PC-3 (cell line): Measurements from ENCODE around the gene CREBBP. TPM values are rescaled to one million over a fixed set of nuclear protein-coding genes. Genes with fewer than 3 reads are reported as not detected.

ENCODE experiments used
- ATAC-seq: fragments of 200-7000 bp; cut with Tn5 transposase; 2 replicates; pipeline ENCODE4 v1.9.1; 2020; ENCODE audit warnings: mild to moderate bottlenecking, moderate library complexity
- BruUV-seq: library from RNA; stranded (reverse); fragments of 400-500 nt; replicated peaks from 2 replicates; lab custom pipeline; 2021; lab: Mats Ljungman, UMichigan
- CTCF ChIA-PET: fragments of 300-600 bp; sonication (Branson Sonifier 250); formaldehyde crosslinking; loops from one replicate; lab custom pipeline; 2022; ENCODE audit warnings: antibody characterized with exemption; lab: Charles Lee
- POLR2A ChIA-PET: fragments of 300-600 bp; sonication (Branson Sonifier 250); formaldehyde crosslinking; loops from one replicate; lab custom pipeline; 2022; ENCODE audit warnings: antibody characterized with exemption; ENCODE audit not compliant: unreplicated experiment; lab: Charles Lee
- DNase-seq: peaks from one replicate; pipeline ENCODE4 v3.0.0-alpha.2; 2015
- H2AFZ ChIP-seq: fragments of 300-600 bp; sonication (generic); 2 replicates; pipeline ENCODE4 v1.6.0; 2016; ENCODE audit warnings: antibody characterized with exemption, low read length
- H3F3A ChIP-seq: fragments of 300-600 bp; sonication (generic); one replicate; pipeline ENCODE4 v1.6.0; 2017; ENCODE audit warnings: antibody characterized with exemption, low read length, control low read depth, mild to moderate bottlenecking; ENCODE audit not compliant: unreplicated experiment
- H3K27ac ChIP-seq: fragments of 300-600 bp; sonication (generic); 2 replicates; pipeline ENCODE4 v1.5.1; 2016; ENCODE audit warnings: mild to moderate bottlenecking, low read length
- H3K27me3 ChIP-seq: fragments of 300-600 bp; sonication (generic); 2 replicates; pipeline ENCODE4 v1.6.1; 2016; ENCODE audit warnings: low read length, mixed read lengths
- H3K36me3 ChIP-seq: fragments of 300-600 bp; sonication (generic); 2 replicates; pipeline ENCODE4 v1.6.1; 2016; ENCODE audit warnings: low read depth, mixed run types, low read length, mixed read lengths
- H3K4me1 ChIP-seq: fragments of 300-600 bp; sonication (generic); 2 replicates; pipeline ENCODE4 v1.5.1; 2016; ENCODE audit warnings: low read length; ENCODE audit not compliant: insufficient read depth
- H3K4me2 ChIP-seq: fragments of 300-600 bp; sonication (generic); 2 replicates; pipeline ENCODE4 v1.6.0; 2016; ENCODE audit warnings: low read length
- H3K4me3 ChIP-seq: fragments of 300-600 bp; sonication (generic); 2 replicates; pipeline ENCODE4 v1.5.1; 2016; ENCODE audit warnings: mild to moderate bottlenecking, low read length, mixed read lengths
- H3K79me2 ChIP-seq: fragments of 300-600 bp; sonication (generic); 2 replicates; pipeline ENCODE4 v1.6.1; 2017; ENCODE audit warnings: low read length, mixed read lengths
- H3K9ac ChIP-seq: fragments of 300-600 bp; sonication (generic); 2 replicates; pipeline ENCODE4 v1.6.0; 2016; ENCODE audit warnings: mild to moderate bottlenecking, low read length
- H3K9me2 ChIP-seq: fragments of 300-600 bp; sonication (generic); replicated peaks from 2 replicates; pipeline ENCODE4 v1.6.1; 2016; ENCODE audit warnings: mixed run types, low read length, mixed read lengths
- H3K9me3 ChIP-seq: fragments of 300-600 bp; sonication (generic); 2 replicates; pipeline ENCODE4 v1.6.1; 2016; ENCODE audit warnings: low read length, mixed read lengths
- H4K20me1 ChIP-seq: fragments of 300-600 bp; sonication (generic); 2 replicates; pipeline ENCODE4 v1.6.1; 2016; ENCODE audit warnings: low read length, mixed read lengths
- CTCF ChIP-seq: fragments of 300-600 bp; sonication (generic); conservative IDR thresholded peaks from 2 replicates; pipeline ENCODE4 v1.5.1; 2017; ENCODE audit warnings: antibody characterized with exemption, low read depth, mild to moderate bottlenecking, low read length
- EZH2 ChIP-seq: fragments of 300-600 bp; sonication (generic); IDR thresholded peaks from one replicate; pipeline ENCODE4 v1.6.1; 2017; ENCODE audit warnings: antibody characterized with exemption, mild to moderate bottlenecking, low read length; ENCODE audit not compliant: unreplicated experiment
- EZH2phosphoT487 ChIP-seq: fragments of 300-600 bp; sonication (generic); IDR thresholded peaks from 2 replicates; pipeline ENCODE4 v1.6.1; 2018; ENCODE audit warnings: mild to moderate bottlenecking, antibody characterized with exemption, low read length, borderline replicate concordance
- intact Hi-C: fragments of 100-400 bp; cut with micrococcal nuclease; formaldehyde crosslinking; loops from 2 replicates; pipeline ENCODE4 v1.9.0; 2023
- total RNA-seq: library from RNA; depleted of rRNA; stranded (reverse); fragments of >200 nt; gene quantifications from 2 replicates; pipeline ENCODE4 v1.2.3, GENCODE V29; 2014

Gene CREBBP
- total RNA-seq, 1 experiment from 2014 or later = 21.9 TPM

DNA sequence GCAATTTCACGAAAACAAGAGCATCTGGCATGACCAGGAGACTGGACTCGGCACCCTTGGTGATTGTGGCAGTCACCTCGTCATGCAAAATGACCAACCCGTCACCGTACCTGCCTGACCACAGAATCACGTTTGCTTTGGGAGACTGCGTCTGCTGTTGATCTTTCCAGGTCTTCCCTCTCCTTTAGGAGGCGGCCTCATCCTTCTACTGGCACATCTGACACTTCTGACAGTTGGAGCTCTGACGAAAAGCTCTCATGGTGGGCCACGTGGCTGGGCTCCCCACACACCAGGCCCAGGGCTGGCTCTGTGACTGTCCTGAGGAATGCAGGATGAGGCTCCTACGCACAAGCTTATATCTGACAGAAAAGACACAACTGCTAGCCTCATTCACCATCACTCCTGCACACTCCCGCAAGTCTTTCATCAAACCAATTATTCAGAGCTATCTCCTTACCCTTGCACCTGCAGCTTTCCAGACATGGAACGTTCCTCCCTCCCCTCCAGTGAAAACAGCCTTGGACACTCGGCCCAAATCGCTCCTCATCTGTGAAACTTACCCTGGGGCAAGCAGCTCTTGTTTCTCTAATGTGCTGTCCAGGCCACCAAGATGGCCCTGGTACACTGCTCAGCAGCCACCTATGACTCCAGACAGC, 166.8 kb downstream of the CREBBP start:
- TF ChIP-seq CTCF (no peak), EZH2 (no peak), EZH2phosphoT487 (no peak)
- no peak for DNase-seq
- ChIA-PET POLR2A (no interaction called here), CTCF (no interaction called here)
- Histone ChIP-seq H3K9me2 (no peaks in the 10 kb centered on the region), H3K4me1 (peaks cover 10% of the 10 kb centered on the region), H3F3A (no peaks in the 10 kb centered on the region), H3K9ac (no peak overlapping the region), H3K79me2 (peaks cover 83% of the 10 kb centered on the region), H3K36me3 (peaks cover 7% of the 10 kb centered on the region), H4K20me1 (no peaks in the 10 kb centered on the region), H3K4me3 (no peak overlapping the region), H3K27ac (no peak overlapping the region), H3K27me3 (no peaks in the 10 kb centered on the region), H2AFZ (no peak overlapping the region), H3K9me3 (no peaks in the 10 kb centered on the region), H3K4me2 (no peak overlapping the region)
- no TSS peak for BruUV-seq
- ATAC-seq = no peak
- intact Hi-C loops = no loop called here

DNA sequence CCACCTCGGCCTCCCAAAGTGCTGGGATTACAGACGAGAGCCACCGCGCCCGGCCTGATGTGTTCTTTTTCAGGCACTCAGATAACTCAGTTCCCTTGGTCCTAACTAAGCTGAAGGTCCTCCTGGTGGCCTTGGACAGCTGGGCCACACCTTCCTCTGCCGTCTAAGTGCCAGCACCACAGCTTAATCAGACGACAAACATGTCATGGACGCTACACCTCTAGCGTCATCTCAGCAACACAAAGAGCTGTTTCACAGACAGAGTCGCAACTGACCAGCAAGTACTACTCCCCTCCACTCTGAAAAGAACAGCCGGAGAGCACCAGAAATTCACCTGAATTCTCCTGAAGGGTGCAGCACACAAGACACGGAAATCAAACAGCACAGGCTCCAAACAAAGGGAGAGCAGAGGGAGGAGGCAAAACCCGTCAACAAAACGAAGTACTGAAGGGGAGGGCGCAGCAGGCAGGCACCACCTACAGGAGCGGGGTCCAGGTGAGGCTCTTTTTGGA, 167.6 kb downstream of the CREBBP start:
- peaks cover 7% of the 10 kb centered on the region for H3K36me3 ChIP-seq
- H3K9me2 ChIP-seq = no peaks in the 10 kb centered on the region
- H3K27me3 ChIP-seq = no peaks in the 10 kb centered on the region
- ChIA-PET POLR2A (no interaction called here), CTCF (no interaction called here)
- H2AFZ ChIP-seq = no peak overlapping the region
- peaks cover 86% of the 10 kb centered on the region for H3K79me2 ChIP-seq
- BruUV-seq = no TSS peak
- ATAC-seq (no peak), DNase-seq (no peak)
- H3K4me2 ChIP-seq = no peak overlapping the region
- H3K27ac ChIP-seq = no peak overlapping the region
- H3K9ac ChIP-seq = no peak overlapping the region
- intact Hi-C loops = no loop called here
- H3K9me3 ChIP-seq = no peaks in the 10 kb centered on the region
- H3K4me1 ChIP-seq = peaks cover 7% of the 10 kb centered on the region
- no peaks in the 10 kb centered on the region for H4K20me1 ChIP-seq
- TF ChIP-seq EZH2phosphoT487 (no peak), CTCF (no peak), EZH2 (no peak)
- no peaks in the 10 kb centered on the region for H3F3A ChIP-seq
- H3K4me3 ChIP-seq = no peak overlapping the region
